ENCODE data around the gene OXA1L. TPM values are rescaled to one million over a fixed set of nuclear protein-coding genes. Genes with fewer than 3 reads are reported as not detected.

OXA1L gene
- total and polyA plus RNA-seq, 2 experiments from 2014 or later = 61.7 to 91.7 TPM

DNA sequence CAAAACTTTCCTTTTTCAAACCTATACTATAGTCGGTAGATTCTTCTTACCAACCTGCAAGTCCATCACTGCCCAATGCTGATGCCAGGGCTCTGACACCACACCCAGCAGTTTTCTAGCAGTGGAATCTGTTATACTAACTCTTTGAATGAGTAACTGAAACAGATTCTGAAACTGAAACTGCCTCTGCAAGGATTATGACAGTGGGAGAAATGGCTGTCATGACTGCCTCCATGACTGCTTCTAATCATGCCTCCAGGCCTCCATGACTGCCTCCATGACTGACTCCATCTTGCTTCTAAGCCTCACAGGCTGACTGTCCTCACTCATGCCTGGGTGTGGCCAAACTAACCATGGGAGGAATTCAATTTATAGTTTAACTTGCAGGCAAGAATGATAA lies 29.4 kb upstream of the OXA1L start:
- Histone ChIP-seq H3K27me3 (ENCODE audit: insufficient read depth) (no peaks in the 10 kb centered on the region), H3F3A (replicated peaks; ENCODE audit: low read depth) (no peaks in the 10 kb centered on the region), H3K36me3 (ENCODE audit: insufficient read depth) (no peaks in the 10 kb centered on the region), H3K4me1 (ENCODE audit: insufficient read depth) (no peaks in the 10 kb centered on the region), H3K79me2 (replicated peaks; ENCODE audit: insufficient read depth) (no peaks in the 10 kb centered on the region), H2AFZ (no peak overlapping the region), H3K4me2 (no peak overlapping the region), H4K20me1 (replicated peaks; ENCODE audit: insufficient read depth) (no peaks in the 10 kb centered on the region), H3K27ac (ENCODE audit: low read depth) (no peak overlapping the region), H3K4me3 (no peak overlapping the region), H3K9me2 (ENCODE audit: insufficient read depth) (no peaks in the 10 kb centered on the region)
- Mint-ChIP-seq H3K4me3 (no peak overlapping the region), H3K27ac (no peak overlapping the region), H3K4me1 (no peaks in the 10 kb centered on the region), H3K9me3 (peaks cover 6% of the 10 kb centered on the region; the same call in 2 of the 3 replicates), H3K36me3 (ENCODE audit: low read depth) (no peaks in the 10 kb centered on the region), H3K27me3 (ENCODE audit: insufficient read depth, low read depth, poor library complexity) (peaks cover 3% of the 10 kb centered on the region)
- no peak for ATAC-seq
- DNase-seq (ENCODE audit: low spot score) = no peak
- TF ChIP-seq JUNB (IDR thresholded peaks at IDR 0.05; ENCODE audit: unreplicated experiment) = no peak
- no peak for TF ChIP-seq NANOG (IDR thresholded peaks at IDR 0.05; ENCODE audit: borderline replicate concordance)
- TF ChIP-seq ZNF331 (CRISPR knock-in tag; IDR thresholded peaks at IDR 0.05; ENCODE audit: low read depth) = no peak
- no peak for TF ChIP-seq EZH2phosphoT487 (IDR thresholded peaks at IDR 0.05; ENCODE audit: unreplicated experiment)
- TF ChIP-seq CTCF (conservative IDR thresholded peaks at IDR 0.05; ENCODE audit: low read depth in 2 of 2) = no peak
- TF ChIP-seq, protein P1, sequence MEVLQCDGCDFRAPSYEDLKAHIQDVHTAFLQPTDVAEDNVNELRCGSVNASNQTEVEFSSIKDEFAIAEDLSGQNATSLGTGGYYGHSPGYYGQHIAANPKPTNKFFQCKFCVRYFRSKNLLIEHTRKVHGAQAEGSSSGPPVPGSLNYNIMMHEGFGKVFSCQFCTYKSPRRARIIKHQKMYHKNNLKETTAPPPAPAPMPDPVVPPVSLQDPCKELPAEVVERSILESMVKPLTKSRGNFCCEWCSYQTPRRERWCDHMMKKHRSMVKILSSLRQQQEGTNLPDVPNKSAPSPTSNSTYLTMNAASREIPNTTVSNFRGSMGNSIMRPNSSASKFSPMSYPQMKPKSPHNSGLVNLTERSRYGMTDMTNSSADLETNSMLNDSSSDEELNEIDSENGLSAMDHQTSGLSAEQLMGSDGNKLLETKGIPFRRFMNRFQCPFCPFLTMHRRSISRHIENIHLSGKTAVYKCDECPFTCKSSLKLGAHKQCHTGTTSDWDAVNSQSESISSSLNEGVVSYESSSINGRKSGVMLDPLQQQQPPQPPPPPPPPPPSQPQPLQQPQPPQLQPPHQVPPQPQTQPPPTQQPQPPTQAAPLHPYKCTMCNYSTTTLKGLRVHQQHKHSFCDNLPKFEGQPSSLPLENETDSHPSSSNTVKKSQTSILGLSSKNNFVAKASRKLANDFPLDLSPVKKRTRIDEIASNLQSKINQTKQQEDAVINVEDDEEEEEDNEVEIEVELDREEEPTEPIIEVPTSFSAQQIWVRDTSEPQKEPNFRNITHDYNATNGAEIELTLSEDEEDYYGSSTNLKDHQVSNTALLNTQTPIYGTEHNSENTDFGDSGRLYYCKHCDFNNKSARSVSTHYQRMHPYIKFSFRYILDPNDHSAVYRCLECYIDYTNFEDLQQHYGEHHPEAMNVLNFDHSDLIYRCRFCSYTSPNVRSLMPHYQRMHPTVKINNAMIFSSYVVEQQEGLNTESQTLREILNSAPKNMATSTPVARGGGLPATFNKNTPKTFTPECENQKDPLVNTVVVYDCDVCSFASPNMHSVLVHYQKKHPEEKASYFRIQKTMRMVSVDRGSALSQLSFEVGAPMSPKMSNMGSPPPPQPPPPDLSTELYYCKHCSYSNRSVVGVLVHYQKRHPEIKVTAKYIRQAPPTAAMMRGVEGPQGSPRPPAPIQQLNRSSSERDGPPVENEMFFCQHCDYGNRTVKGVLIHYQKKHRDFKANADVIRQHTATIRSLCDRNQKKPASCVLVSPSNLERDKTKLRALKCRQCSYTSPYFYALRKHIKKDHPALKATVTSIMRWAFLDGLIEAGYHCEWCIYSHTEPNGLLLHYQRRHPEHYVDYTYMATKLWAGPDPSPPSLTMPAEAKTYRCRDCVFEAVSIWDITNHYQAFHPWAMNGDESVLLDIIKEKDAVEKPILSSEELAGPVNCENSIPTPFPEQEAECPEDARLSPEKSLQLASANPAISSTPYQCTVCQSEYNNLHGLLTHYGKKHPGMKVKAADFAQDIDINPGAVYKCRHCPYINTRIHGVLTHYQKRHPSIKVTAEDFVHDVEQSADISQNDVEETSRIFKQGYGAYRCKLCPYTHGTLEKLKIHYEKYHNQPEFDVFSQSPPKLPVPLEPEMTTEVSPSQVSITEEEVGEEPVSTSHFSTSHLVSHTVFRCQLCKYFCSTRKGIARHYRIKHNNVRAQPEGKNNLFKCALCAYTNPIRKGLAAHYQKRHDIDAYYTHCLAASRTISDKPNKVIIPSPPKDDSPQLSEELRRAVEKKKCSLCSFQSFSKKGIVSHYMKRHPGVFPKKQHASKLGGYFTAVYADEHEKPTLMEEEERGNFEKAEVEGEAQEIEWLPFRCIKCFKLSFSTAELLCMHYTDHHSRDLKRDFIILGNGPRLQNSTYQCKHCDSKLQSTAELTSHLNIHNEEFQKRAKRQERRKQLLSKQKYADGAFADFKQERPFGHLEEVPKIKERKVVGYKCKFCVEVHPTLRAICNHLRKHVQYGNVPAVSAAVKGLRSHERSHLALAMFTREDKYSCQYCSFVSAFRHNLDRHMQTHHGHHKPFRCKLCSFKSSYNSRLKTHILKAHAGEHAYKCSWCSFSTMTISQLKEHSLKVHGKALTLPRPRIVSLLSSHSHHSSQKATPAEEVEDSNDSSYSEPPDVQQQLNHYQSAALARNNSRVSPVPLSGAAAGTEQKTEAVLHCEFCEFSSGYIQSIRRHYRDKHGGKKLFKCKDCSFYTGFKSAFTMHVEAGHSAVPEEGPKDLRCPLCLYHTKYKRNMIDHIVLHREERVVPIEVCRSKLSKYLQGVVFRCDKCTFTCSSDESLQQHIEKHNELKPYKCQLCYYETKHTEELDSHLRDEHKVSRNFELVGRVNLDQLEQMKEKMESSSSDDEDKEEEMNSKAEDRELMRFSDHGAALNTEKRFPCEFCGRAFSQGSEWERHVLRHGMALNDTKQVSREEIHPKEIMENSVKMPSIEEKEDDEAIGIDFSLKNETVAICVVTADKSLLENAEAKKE (CRISPR knock-in tag; IDR thresholded peaks at IDR 0.05) = no peak
- TF ChIP-seq STAT1 (IDR thresholded peaks at IDR 0.05; ENCODE audit: unreplicated experiment) = no peak
- no peak for TF ChIP-seq POLR2AphosphoS5 (IDR thresholded peaks at IDR 0.05; ENCODE audit: low read depth)
- no peak for TF ChIP-seq CREB1 (CRISPR knock-in tag; IDR thresholded peaks at IDR 0.05; ENCODE audit: low read depth)
- TF ChIP-seq, protein P2, sequence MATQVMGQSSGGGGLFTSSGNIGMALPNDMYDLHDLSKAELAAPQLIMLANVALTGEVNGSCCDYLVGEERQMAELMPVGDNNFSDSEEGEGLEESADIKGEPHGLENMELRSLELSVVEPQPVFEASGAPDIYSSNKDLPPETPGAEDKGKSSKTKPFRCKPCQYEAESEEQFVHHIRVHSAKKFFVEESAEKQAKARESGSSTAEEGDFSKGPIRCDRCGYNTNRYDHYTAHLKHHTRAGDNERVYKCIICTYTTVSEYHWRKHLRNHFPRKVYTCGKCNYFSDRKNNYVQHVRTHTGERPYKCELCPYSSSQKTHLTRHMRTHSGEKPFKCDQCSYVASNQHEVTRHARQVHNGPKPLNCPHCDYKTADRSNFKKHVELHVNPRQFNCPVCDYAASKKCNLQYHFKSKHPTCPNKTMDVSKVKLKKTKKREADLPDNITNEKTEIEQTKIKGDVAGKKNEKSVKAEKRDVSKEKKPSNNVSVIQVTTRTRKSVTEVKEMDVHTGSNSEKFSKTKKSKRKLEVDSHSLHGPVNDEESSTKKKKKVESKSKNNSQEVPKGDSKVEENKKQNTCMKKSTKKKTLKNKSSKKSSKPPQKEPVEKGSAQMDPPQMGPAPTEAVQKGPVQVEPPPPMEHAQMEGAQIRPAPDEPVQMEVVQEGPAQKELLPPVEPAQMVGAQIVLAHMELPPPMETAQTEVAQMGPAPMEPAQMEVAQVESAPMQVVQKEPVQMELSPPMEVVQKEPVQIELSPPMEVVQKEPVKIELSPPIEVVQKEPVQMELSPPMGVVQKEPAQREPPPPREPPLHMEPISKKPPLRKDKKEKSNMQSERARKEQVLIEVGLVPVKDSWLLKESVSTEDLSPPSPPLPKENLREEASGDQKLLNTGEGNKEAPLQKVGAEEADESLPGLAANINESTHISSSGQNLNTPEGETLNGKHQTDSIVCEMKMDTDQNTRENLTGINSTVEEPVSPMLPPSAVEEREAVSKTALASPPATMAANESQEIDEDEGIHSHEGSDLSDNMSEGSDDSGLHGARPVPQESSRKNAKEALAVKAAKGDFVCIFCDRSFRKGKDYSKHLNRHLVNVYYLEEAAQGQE (IDR thresholded peaks at IDR 0.05; ENCODE audit: unreplicated experiment) = no peak
- TF ChIP-seq ETS1 (IDR thresholded peaks at IDR 0.05) = no peak
- no peak for TF ChIP-seq EZH2 (IDR thresholded peaks at IDR 0.05; ENCODE audit: low read depth, unreplicated experiment)
